H9 (cell line): ENCODE measurements around the gene IL6ST. TPM values are rescaled to one million over a fixed set of nuclear protein-coding genes. Genes with fewer than 3 reads are reported as not detected.
"Not testable (repeated sequence)": the region's sequence is repeated elsewhere in the genome, so short reads cannot be mapped to it uniquely, and the experiment has no call there.

Source experiments
- DNase-seq: peaks from one replicate; pipeline ENCODE4 v3.0.0-alpha.2; 2017
- H2AFZ ChIP-seq: one replicate; pipeline ENCODE4 v1.6.1; 2013; ENCODE audit warnings: mild to moderate bottlenecking, low read length, control low read depth, moderate library complexity
- H2AK5ac ChIP-seq: 2 replicates; pipeline ENCODE4 v1.6.1; 2013; ENCODE audit warnings: low read length, control low read depth, mixed read lengths; ENCODE audit not compliant: insufficient read length
- H2BK120ac ChIP-seq: one replicate; pipeline ENCODE4 v1.6.1; 2013; ENCODE audit warnings: low read depth, mild to moderate bottlenecking, low read length, control low read depth, inconsistent platforms; ENCODE audit not compliant: poor library complexity, severe bottlenecking
- H2BK12ac ChIP-seq: 2 replicates; pipeline ENCODE4 v1.6.1; 2013; ENCODE audit warnings: low read length, control low read depth, mixed read lengths, low read depth; ENCODE audit not compliant: insufficient read length
- H2BK15ac ChIP-seq: 2 replicates; pipeline ENCODE4 v1.6.1; 2013; ENCODE audit warnings: low read depth, low read length, control low read depth
- H2BK20ac ChIP-seq: one replicate; pipeline ENCODE4 v1.6.1; 2013; ENCODE audit warnings: low read depth, mild to moderate bottlenecking, low read length, control low read depth, inconsistent platforms; ENCODE audit not compliant: poor library complexity, severe bottlenecking
- H2BK5ac ChIP-seq: 2 replicates; pipeline ENCODE4 v1.6.1; 2013; ENCODE audit warnings: low read length, control low read depth, mixed read lengths; ENCODE audit not compliant: insufficient read length
- H3K14ac ChIP-seq: 2 replicates; pipeline ENCODE4 v1.6.1; 2013; ENCODE audit warnings: low read length, control low read depth; ENCODE audit not compliant: insufficient read depth
- H3K18ac ChIP-seq: 2 replicates; pipeline ENCODE4 v1.6.1; 2013; ENCODE audit warnings: low read depth, mild to moderate bottlenecking, mixed read lengths, low read length, control low read depth; ENCODE audit not compliant: insufficient read length
- H3K23ac ChIP-seq: 2 replicates; pipeline ENCODE4 v1.6.1; 2013; ENCODE audit warnings: low read length, control low read depth, mixed read lengths, low read depth; ENCODE audit not compliant: insufficient read length
- H3K23me2 ChIP-seq: 2 replicates; pipeline ENCODE4 v1.6.1; 2013; ENCODE audit warnings: low read depth, mild to moderate bottlenecking, mixed read lengths, low read length, control low read depth; ENCODE audit not compliant: insufficient read length, poor library complexity, severe bottlenecking
- H3K27ac ChIP-seq: 2 replicates; pipeline ENCODE4 v1.5.1; 2013; ENCODE audit warnings: low read length, control low read depth, mixed read lengths, low read depth; ENCODE audit not compliant: insufficient read length
- H3K27me3 ChIP-seq: 2 replicates; pipeline ENCODE4 v1.6.1; 2013; ENCODE audit warnings: low read length, control low read depth, inconsistent platforms; ENCODE audit not compliant: insufficient read depth
- H3K4ac ChIP-seq: 2 replicates; pipeline ENCODE4 v1.6.1; 2013; ENCODE audit warnings: low read depth, mild to moderate bottlenecking, control low read depth, inconsistent platforms, low read length, moderate library complexity
- H3K4me1 ChIP-seq: 2 replicates; pipeline ENCODE4 v1.6.1; 2013; ENCODE audit warnings: low read length, control low read depth, inconsistent platforms; ENCODE audit not compliant: insufficient read depth
- H3K4me2 ChIP-seq: 2 replicates; pipeline ENCODE4 v1.6.1; 2013; ENCODE audit warnings: low read length, control low read depth, mixed read lengths; ENCODE audit not compliant: insufficient read length, insufficient read depth
- H3K56ac ChIP-seq: 2 replicates; pipeline ENCODE4 v1.6.1; 2013; ENCODE audit warnings: low read depth, mild to moderate bottlenecking, mixed read lengths, low read length, control low read depth; ENCODE audit not compliant: insufficient read length
- H3K79me1 ChIP-seq: 2 replicates; pipeline ENCODE4 v1.6.1; 2013; ENCODE audit warnings: low read depth, mild to moderate bottlenecking, moderate library complexity, low read length, control low read depth, inconsistent platforms; ENCODE audit not compliant: insufficient read depth, poor library complexity, severe bottlenecking
- H3K79me2 ChIP-seq: 2 replicates; pipeline ENCODE4 v1.6.1; 2013; ENCODE audit warnings: low read length, control low read depth, inconsistent platforms; ENCODE audit not compliant: insufficient read depth
- H3K9ac ChIP-seq: 2 replicates; pipeline ENCODE4 v1.6.1; 2013; ENCODE audit warnings: low read length, control low read depth, mixed read lengths; ENCODE audit not compliant: insufficient read length; ENCODE audit errors: extremely low read depth
- H3K9me3 ChIP-seq: one replicate; pipeline ENCODE4 v1.6.1; 2013; ENCODE audit warnings: low read depth, low read length, inconsistent platforms; ENCODE audit not compliant: control insufficient read depth
- H3T11ph ChIP-seq: one replicate; pipeline ENCODE4 v1.6.1; 2013; ENCODE audit warnings: mild to moderate bottlenecking, low read length, control low read depth, inconsistent platforms
- H4K20me1 ChIP-seq: one replicate; pipeline ENCODE4 v1.6.1; 2013; ENCODE audit not compliant: control insufficient read depth, insufficient read length, insufficient read depth
- H4K5ac ChIP-seq: 2 replicates; pipeline ENCODE4 v1.6.1; 2013; ENCODE audit warnings: low read depth, mild to moderate bottlenecking, mixed read lengths, low read length, control low read depth; ENCODE audit not compliant: insufficient read length
- H4K8ac ChIP-seq: replicated peaks from 2 replicates; pipeline ENCODE4 v1.6.1; 2013; ENCODE audit warnings: low read length, control low read depth, mixed read lengths, low read depth; ENCODE audit not compliant: insufficient read length
- H4K91ac ChIP-seq: 2 replicates; pipeline ENCODE4 v1.6.1; 2013; ENCODE audit warnings: low read depth, mild to moderate bottlenecking, moderate library complexity, mixed read lengths, low read length, control low read depth; ENCODE audit not compliant: insufficient read length
- H3K27ac Mint-ChIP-seq, 3 experiments: 2 replicates in 2 of 3; 3 replicates in 1 of 3; pipeline ENCODE4 v1.8.0; 2020 to 2021; ENCODE audit warnings: mixed read lengths in 3 of 3, mild to moderate bottlenecking in 1 of 3, moderate library complexity in 1 of 3
- H3K27me3 Mint-ChIP-seq: 2 replicates; pipeline ENCODE4 v1.8.0; 2021; ENCODE audit warnings: low read depth, mild to moderate bottlenecking, moderate library complexity, mixed read lengths
- H3K36me3 Mint-ChIP-seq, 3 experiments: 2 replicates in 2 of 3; 3 replicates in 1 of 3; pipeline ENCODE4 v1.8.0; 2020 to 2021; ENCODE audit warnings: low read depth in 3 of 3, mixed read lengths in 3 of 3; ENCODE audit not compliant: insufficient read depth in 1 of 3
- H3K4me1 Mint-ChIP-seq, 2 experiments: 2 replicates each; pipeline ENCODE4 v1.8.0; 2020; ENCODE audit warnings: mixed read lengths in 2 of 2
- H3K4me3 Mint-ChIP-seq, 2 experiments: 2 replicates in 1 of 2; 3 replicates in 1 of 2; pipeline ENCODE4 v1.8.0; 2020 to 2021; ENCODE audit warnings: mild to moderate bottlenecking in 2 of 2, mixed read lengths in 2 of 2, moderate library complexity in 1 of 2
- H3K9me3 Mint-ChIP-seq, 2 experiments: 2 replicates in 1 of 2; 3 replicates in 1 of 2; pipeline ENCODE4 v1.8.0; 2020; ENCODE audit warnings: mild to moderate bottlenecking in 2 of 2, mixed read lengths in 2 of 2, moderate library complexity in 1 of 2
- WGBS: extraction: QIAGEN DNeasy Blood & Tissue Kit; methylation state at CpG from one replicate; pipeline ENCODE4 v1.1.7; 2013; ENCODE audit warnings: missing lambda C conversion rate, low lambda C conversion rate, mixed read lengths; ENCODE audit not compliant: insufficient read length; ENCODE audit errors: extremely low coverage; 5-methylcytosine and 5-hydroxymethylcytosine counted together
- total RNA-seq: library from RNA; stranded (reverse); gene quantifications from 2 replicates; pipeline ENCODE4 v1.2.1, GENCODE V29; 2021
- TF ChIP-seq, protein P1 (sequence below): fragments of 200-600 bp; sonication (generic); conservative IDR thresholded peaks from 3 replicates; pipeline ENCODE4 v1.8.0; 2021; ENCODE audit warnings: antibody characterized with exemption, mild to moderate bottlenecking

The IL6ST gene
- total RNA-seq, 1 experiment from 2014 or later = 11.1 TPM

DNA sequence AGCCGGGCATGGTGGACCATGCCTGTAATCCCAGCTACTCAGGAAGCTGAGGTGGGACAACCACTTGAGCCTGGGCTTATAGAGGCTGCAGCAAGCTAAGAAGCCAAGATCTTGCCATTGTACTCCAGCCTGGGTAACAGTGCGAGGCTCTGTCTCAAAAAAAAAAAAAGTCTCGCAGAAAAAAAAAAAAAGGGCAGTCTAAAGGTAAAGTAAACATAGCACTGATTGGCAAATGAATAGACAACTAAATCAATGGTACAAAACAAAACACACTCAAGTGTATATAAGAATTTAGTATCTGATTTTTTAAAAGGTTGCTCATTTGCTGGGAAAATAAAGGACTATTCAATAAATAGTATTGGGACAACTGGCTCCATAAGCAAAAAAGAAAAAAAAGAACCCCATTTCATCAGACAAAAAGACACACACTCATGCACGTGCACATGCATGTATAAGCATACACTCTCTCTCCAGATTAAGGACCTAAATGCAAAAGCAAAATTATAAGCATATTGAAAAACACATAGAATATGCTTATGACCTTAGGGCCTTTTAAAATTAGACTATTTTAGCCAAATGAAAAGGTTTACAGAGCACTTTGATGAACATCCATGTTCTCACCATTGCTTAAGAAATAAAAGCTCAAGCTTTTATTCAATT lies 5.7 kb downstream of the IL6ST start:
- no peak overlapping the region for H4K5ac ChIP-seq
- no peak overlapping the region for H3K27ac Mint-ChIP-seq
- H3K36me3 Mint-ChIP-seq = peaks cover 0 to 3% (median 0%) of the 10 kb centered on the region in 3 experiments; a peak in 1 of 7 replicates
- H3K23ac ChIP-seq = no peak overlapping the region
- DNase-seq = no peak
- H2BK5ac ChIP-seq = no peak overlapping the region
- H2BK12ac ChIP-seq = no peak overlapping the region
- H3K9me3 Mint-ChIP-seq = no peaks in the 10 kb centered on the region
- H3K4me3 Mint-ChIP-seq = no peak overlapping the region
- no peak overlapping the region for H3K4ac ChIP-seq
- H2AK5ac ChIP-seq = no peak overlapping the region
- no peaks in the 10 kb centered on the region for H3K23me2 ChIP-seq
- no peak overlapping the region for H3K9ac ChIP-seq
- peaks cover 14% of the 10 kb centered on the region in 2 experiments; a peak in 3 of 4 replicates for H3K4me1 Mint-ChIP-seq
- H3K79me1 ChIP-seq = no peaks in the 10 kb centered on the region
- H3K4me2 ChIP-seq = no peak overlapping the region
- no peaks in the 10 kb centered on the region for H3K27me3 Mint-ChIP-seq
- H3K4me1 ChIP-seq = no peaks in the 10 kb centered on the region; the same call in 1 of the 2 replicates
- H3K27ac ChIP-seq = no peak overlapping the region
- no peak overlapping the region for H2BK120ac ChIP-seq
- no peak overlapping the region for H2BK20ac ChIP-seq
- H4K8ac ChIP-seq = no peak overlapping the region
- H4K20me1 ChIP-seq = no peaks in the 10 kb centered on the region
- H3K56ac ChIP-seq = no peak overlapping the region
- no peak overlapping the region for H3K18ac ChIP-seq
- H3K79me2 ChIP-seq = no peaks in the 10 kb centered on the region
- no peak overlapping the region for H4K91ac ChIP-seq
- H3T11ph ChIP-seq = no peak overlapping the region
- TF ChIP-seq, protein P1, sequence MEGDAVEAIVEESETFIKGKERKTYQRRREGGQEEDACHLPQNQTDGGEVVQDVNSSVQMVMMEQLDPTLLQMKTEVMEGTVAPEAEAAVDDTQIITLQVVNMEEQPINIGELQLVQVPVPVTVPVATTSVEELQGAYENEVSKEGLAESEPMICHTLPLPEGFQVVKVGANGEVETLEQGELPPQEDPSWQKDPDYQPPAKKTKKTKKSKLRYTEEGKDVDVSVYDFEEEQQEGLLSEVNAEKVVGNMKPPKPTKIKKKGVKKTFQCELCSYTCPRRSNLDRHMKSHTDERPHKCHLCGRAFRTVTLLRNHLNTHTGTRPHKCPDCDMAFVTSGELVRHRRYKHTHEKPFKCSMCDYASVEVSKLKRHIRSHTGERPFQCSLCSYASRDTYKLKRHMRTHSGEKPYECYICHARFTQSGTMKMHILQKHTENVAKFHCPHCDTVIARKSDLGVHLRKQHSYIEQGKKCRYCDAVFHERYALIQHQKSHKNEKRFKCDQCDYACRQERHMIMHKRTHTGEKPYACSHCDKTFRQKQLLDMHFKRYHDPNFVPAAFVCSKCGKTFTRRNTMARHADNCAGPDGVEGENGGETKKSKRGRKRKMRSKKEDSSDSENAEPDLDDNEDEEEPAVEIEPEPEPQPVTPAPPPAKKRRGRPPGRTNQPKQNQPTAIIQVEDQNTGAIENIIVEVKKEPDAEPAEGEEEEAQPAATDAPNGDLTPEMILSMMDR = no peak
- H3K27me3 ChIP-seq = no peaks in the 10 kb centered on the region
- H3K14ac ChIP-seq = no peak overlapping the region
- H2BK15ac ChIP-seq = no peak overlapping the region
- WGBS = no CpG with 5 or more reads among the region's 4 CpGs
- H2AFZ ChIP-seq = no peak overlapping the region
- H3K9me3 ChIP-seq = no peaks in the 10 kb centered on the region

DNA sequence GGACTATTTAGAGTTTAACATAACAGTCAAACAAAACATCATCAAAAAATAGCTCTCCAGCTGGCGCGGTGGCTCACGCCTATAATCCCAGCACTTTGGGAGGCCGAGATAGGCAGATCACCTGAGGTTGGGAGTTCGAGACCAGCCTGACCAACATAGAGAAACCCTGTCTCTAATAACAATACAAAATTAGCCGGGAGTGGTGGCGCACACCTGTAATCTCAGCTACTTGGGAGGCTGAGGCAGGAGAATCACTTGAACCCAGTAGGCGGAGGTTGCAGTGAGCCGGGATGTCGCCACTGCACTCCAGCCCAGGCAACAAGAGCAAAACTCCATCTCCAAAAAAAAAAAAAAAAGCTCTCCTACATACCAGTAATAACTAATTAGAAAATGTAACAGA lies 6.3 kb downstream of the IL6ST start:
- not testable (repeated sequence) for H2AK5ac ChIP-seq, H4K20me1 ChIP-seq, H2BK20ac ChIP-seq, H3K27me3 ChIP-seq, H2BK12ac ChIP-seq, H3K79me1 ChIP-seq, H2BK120ac ChIP-seq, H3K27ac Mint-ChIP-seq, H4K8ac ChIP-seq, H3K23ac ChIP-seq, H3K9me3 ChIP-seq, H4K5ac ChIP-seq, H3K27me3 Mint-ChIP-seq, H3K56ac ChIP-seq, H3T11ph ChIP-seq, H3K23me2 ChIP-seq, H3K4me1 ChIP-seq, H3K79me2 ChIP-seq, H3K9ac ChIP-seq, H3K4me2 ChIP-seq, H3K18ac ChIP-seq, H3K4me1 Mint-ChIP-seq, H3K27ac ChIP-seq, H3K4me3 Mint-ChIP-seq, H3K4ac ChIP-seq, H2BK5ac ChIP-seq, DNase-seq, H2AFZ ChIP-seq, H4K91ac ChIP-seq, H3K9me3 Mint-ChIP-seq, H2BK15ac ChIP-seq, H3K14ac ChIP-seq, H3K36me3 Mint-ChIP-seq
- no CpG with 5 or more reads among the region's 10 CpGs for WGBS
